KMS-11 (cell line): ENCODE data around the gene CATSPER3.
"Not testable (repeated sequence)": the region's sequence is repeated elsewhere in the genome, so short reads cannot be mapped to it uniquely, and the experiment has no call there.

Experiments used
- H2AFZ ChIP-seq: fragments of 200-600 bp; sonication (generic); 2 replicates; pipeline ENCODE4 v1.6.1; 2016; ENCODE audit warnings: antibody characterized with exemption, mixed run types, low read depth
- H3K27ac ChIP-seq: fragments of 200-600 bp; sonication (generic); 2 replicates; pipeline ENCODE4 v1.6.1; 2016; ENCODE audit warnings: mild to moderate bottlenecking, mixed run types
- H3K27me3 ChIP-seq: fragments of 200-600 bp; sonication (generic); 2 replicates; pipeline ENCODE4 v1.6.1; 2017; ENCODE audit warnings: mild to moderate bottlenecking, low read depth, mixed run types, moderate library complexity; ENCODE audit not compliant: insufficient read depth
- H3K36me3 ChIP-seq: fragments of 200-600 bp; sonication (generic); 2 replicates; pipeline ENCODE4 v1.6.1; 2017; ENCODE audit warnings: mild to moderate bottlenecking, mixed run types; ENCODE audit not compliant: insufficient read depth
- H3K4me1 ChIP-seq: fragments of 200-600 bp; sonication (generic); 2 replicates; pipeline ENCODE4 v1.6.1; 2016; ENCODE audit warnings: mild to moderate bottlenecking, low read depth, mixed run types; ENCODE audit not compliant: poor library complexity, severe bottlenecking
- H3K4me2 ChIP-seq: fragments of 200-600 bp; sonication (generic); 2 replicates; pipeline ENCODE4 v1.7.0; 2016; ENCODE audit warnings: mild to moderate bottlenecking, mixed run types
- H3K4me3 ChIP-seq: fragments of 200-600 bp; sonication (generic); IDR thresholded peaks from 2 replicates; pipeline ENCODE4 v1.6.1; 2017; ENCODE audit warnings: low read depth, low read length, mixed read lengths; ENCODE audit not compliant: insufficient read depth
- H3K79me2 ChIP-seq: fragments of 200-600 bp; sonication (generic); 2 replicates; pipeline ENCODE4 v1.6.1; 2016; ENCODE audit warnings: low read depth, mixed run types; ENCODE audit not compliant: insufficient read depth
- H3K9ac ChIP-seq: fragments of 200-600 bp; sonication (generic); 2 replicates; pipeline ENCODE4 v1.6.1; 2016; ENCODE audit warnings: mild to moderate bottlenecking, mixed run types
- H4K20me1 ChIP-seq: fragments of 200-600 bp; sonication (generic); 2 replicates; pipeline ENCODE4 v1.6.1; 2016; ENCODE audit warnings: mild to moderate bottlenecking, mixed run types; ENCODE audit not compliant: insufficient read depth
- TF ChIP-seq, protein P1 (sequence below): fragments of 200-600 bp; sonication (generic); conservative IDR thresholded peaks from 2 replicates; pipeline ENCODE4 v1.6.1; 2017; ENCODE audit warnings: low read depth, mild to moderate bottlenecking, antibody characterized with exemption, low read length, moderate library complexity, mixed read lengths

CATSPER3 gene

DNA sequence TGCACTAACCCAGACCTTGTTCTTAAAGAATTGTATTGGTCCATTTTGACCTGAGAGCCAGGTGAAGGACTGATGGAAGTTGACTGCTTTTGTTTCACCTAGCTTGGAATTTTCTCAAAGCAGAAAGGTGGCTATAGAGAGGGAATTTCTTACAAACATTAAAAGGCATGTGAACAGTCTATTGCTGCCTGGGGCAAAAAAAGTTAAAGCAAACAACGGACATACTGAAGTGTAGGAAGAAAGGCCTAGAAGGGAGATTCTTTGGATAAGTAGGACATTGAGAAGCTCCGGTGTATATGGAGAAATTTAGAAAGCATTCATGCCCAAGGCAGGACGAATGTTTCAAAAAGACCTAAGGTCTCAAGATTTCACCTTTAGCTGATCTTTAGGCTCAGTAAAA lies 11.7 kb downstream of the CATSPER3 start:
- no peak overlapping the region for H3K4me2 ChIP-seq
- H2AFZ ChIP-seq = no peak overlapping the region
- TF ChIP-seq, protein P1, sequence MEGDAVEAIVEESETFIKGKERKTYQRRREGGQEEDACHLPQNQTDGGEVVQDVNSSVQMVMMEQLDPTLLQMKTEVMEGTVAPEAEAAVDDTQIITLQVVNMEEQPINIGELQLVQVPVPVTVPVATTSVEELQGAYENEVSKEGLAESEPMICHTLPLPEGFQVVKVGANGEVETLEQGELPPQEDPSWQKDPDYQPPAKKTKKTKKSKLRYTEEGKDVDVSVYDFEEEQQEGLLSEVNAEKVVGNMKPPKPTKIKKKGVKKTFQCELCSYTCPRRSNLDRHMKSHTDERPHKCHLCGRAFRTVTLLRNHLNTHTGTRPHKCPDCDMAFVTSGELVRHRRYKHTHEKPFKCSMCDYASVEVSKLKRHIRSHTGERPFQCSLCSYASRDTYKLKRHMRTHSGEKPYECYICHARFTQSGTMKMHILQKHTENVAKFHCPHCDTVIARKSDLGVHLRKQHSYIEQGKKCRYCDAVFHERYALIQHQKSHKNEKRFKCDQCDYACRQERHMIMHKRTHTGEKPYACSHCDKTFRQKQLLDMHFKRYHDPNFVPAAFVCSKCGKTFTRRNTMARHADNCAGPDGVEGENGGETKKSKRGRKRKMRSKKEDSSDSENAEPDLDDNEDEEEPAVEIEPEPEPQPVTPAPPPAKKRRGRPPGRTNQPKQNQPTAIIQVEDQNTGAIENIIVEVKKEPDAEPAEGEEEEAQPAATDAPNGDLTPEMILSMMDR = no peak
- H3K9ac ChIP-seq = no peak overlapping the region
- H4K20me1 ChIP-seq = no peaks in the 10 kb centered on the region
- H3K79me2 ChIP-seq = no peaks in the 10 kb centered on the region
- no peak overlapping the region for H3K4me3 ChIP-seq
- H3K36me3 ChIP-seq = no peaks in the 10 kb centered on the region
- no peaks in the 10 kb centered on the region for H3K4me1 ChIP-seq
- no peaks in the 10 kb centered on the region for H3K27me3 ChIP-seq
- no peak overlapping the region for H3K27ac ChIP-seq

- Histone ChIP-seq H3K27me3 (no peaks in the 10 kb centered on the region), H3K9ac (no peak overlapping the region), H3K4me2 (no peak overlapping the region), H3K4me1 (no peaks in the 10 kb centered on the region), H4K20me1 (no peaks in the 10 kb centered on the region), H3K27ac (no peak overlapping the region), H3K4me3 (no peak overlapping the region), H2AFZ (no peak overlapping the region), H3K79me2 (no peaks in the 10 kb centered on the region), H3K36me3 (no peaks in the 10 kb centered on the region)
- TF ChIP-seq, protein P1 = no peak
Measured at GRCh38 chr5:134982230-134982629, 14.5 kb downstream of the CATSPER3 start.

DNA sequence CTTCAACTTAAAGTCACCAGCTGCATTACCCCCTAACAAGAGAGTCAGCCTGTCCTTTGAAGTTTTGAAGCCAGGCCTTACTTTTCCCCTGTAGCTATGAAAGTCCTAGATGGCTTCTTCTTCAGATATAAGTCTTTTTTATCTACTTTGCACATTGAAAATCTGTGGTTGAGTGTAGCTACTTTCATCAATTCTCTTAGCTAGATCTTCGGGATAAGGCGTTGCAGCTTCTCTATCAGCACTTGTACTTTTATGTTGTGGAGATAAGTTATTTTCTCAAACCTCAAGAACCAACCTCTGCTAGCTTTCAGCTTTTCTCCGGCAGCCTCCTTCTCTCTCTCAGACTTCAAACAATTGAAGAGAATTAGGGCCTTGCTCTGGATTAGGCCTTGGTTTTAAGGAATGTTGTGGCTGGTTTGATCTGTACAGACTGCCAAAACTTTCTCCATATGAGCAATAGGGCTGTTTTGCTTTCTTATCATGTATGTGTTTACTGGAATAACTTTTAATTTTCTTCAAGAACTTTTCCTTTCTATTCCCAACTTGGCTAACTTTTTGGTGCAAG lies 21.6 kb downstream of the CATSPER3 start:
- Histone ChIP-seq H3K4me3 (no peak overlapping the region), H3K36me3 (no peaks in the 10 kb centered on the region), H3K9ac (no peak overlapping the region), H3K4me1 (no peaks in the 10 kb centered on the region), H4K20me1 (no peaks in the 10 kb centered on the region), H2AFZ (no peak overlapping the region), H3K27ac (no peak overlapping the region), H3K27me3 (no peaks in the 10 kb centered on the region), H3K79me2 (no peaks in the 10 kb centered on the region), H3K4me2 (no peak overlapping the region)
- TF ChIP-seq, protein P1 = no peak

GRCh38 chr5:134990183-134990582 lies 22.5 kb downstream of the CATSPER3 start:
- H3K36me3 ChIP-seq, H3K27me3 ChIP-seq, H3K79me2 ChIP-seq, H3K4me1 ChIP-seq, H2AFZ ChIP-seq, H3K27ac ChIP-seq, H3K4me2 ChIP-seq, H3K9ac ChIP-seq, H3K4me3 ChIP-seq, H4K20me1 ChIP-seq: not testable (repeated sequence)

DNA sequence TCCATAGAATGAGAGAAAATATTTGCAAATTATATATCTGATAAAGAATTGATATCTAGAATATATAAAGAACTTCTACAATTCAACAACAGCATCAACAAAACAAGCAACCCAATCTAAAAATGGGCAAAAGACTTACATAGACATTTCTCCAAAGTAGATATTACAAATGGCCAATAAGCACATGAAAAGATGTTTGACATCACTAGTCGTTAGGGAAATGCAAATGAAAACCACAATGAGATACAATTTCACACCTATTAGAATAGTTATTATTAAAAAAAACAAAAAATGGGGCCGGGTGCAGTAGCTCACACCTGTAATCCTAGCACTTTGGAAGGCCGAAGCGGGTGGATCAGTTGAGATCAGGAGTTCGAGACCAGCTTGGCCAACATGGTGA lies 24.4 kb downstream of the CATSPER3 start:
- Histone ChIP-seq H4K20me1 (no peaks in the 10 kb centered on the region), H3K4me1 (no peaks in the 10 kb centered on the region), H3K36me3 (no peaks in the 10 kb centered on the region), H3K9ac (no peak overlapping the region), H2AFZ (no peak overlapping the region), H3K27ac (no peak overlapping the region), H3K79me2 (no peaks in the 10 kb centered on the region), H3K27me3 (no peaks in the 10 kb centered on the region), H3K4me2 (no peak overlapping the region), H3K4me3 (no peak overlapping the region)
- TF ChIP-seq, protein P1 = no peak
